Nephron (organoid): ENCODE results near the gene HMG20B.

Experiments
- H3K27ac Mint-ChIP-seq, 3 experiments: 2 replicates each; pipeline ENCODE4 v1.8.0; 2020; ENCODE audit warnings: mixed read lengths in 3 of 3, mild to moderate bottlenecking in 2 of 3, moderate library complexity in 1 of 3
- H3K27me3 Mint-ChIP-seq: 2 replicates; pipeline ENCODE4 v1.8.0; 2021; ENCODE audit warnings: low read depth, mild to moderate bottlenecking, moderate library complexity, mixed read lengths
- H3K36me3 Mint-ChIP-seq: 2 replicates; pipeline ENCODE4 v1.8.0; 2020; ENCODE audit warnings: low read depth, mixed read lengths
- H3K4me1 Mint-ChIP-seq: 2 replicates; pipeline ENCODE4 v1.8.0; 2020; ENCODE audit warnings: mixed read lengths
- H3K4me3 Mint-ChIP-seq, 3 experiments: 2 replicates each; pipeline ENCODE4 v1.8.0; 2020; ENCODE audit warnings: mild to moderate bottlenecking in 3 of 3, mixed read lengths in 3 of 3, moderate library complexity in 2 of 3
- H3K9me3 Mint-ChIP-seq: 2 replicates; pipeline ENCODE4 v1.8.0; 2020; ENCODE audit warnings: mixed read lengths
- CTCF ChIP-seq, 3 experiments: fragments of 200-600 bp; sonication (generic); IDR thresholded peaks; one replicate each; pipeline ENCODE4 v1.5.0; 2021; ENCODE audit warnings: antibody characterized with exemption in 3 of 3; ENCODE audit not compliant: unreplicated experiment in 3 of 3

HMG20B gene

GRCh38 chr19:3604987-3605343 lies 32.2 kb downstream of the HMG20B start:
- TF ChIP-seq CTCF (IDR thresholded peaks at IDR 0.05; ENCODE audit: unreplicated experiment in 3 of 3) = no peak
- Mint-ChIP-seq H3K36me3 (no peaks in the 10 kb centered on the region), H3K27ac (no peak overlapping the region), H3K27me3 (peaks cover 13% of the 10 kb centered on the region), H3K4me1 (peaks cover 8% of the 10 kb centered on the region), H3K4me3 (no peak overlapping the region), H3K9me3 (no peaks in the 10 kb centered on the region)

GRCh38 chr19:3605361-3605760 lies 32.6 kb downstream of the HMG20B start:
- Mint-ChIP-seq H3K36me3 (peaks cover under 1% of the 10 kb centered on the region), H3K27ac (no peak overlapping the region), H3K4me1 (peaks cover 8% of the 10 kb centered on the region), H3K9me3 (no peaks in the 10 kb centered on the region), H3K27me3 (peaks cover 13% of the 10 kb centered on the region), H3K4me3 (no peak overlapping the region)
- no peak for TF ChIP-seq CTCF (IDR thresholded peaks at IDR 0.05; ENCODE audit: unreplicated experiment in 3 of 3)

- Mint-ChIP-seq H3K27ac (no peak overlapping the region), H3K36me3 (peaks cover 5% of the 10 kb centered on the region), H3K4me1 (peaks cover 8% of the 10 kb centered on the region), H3K4me3 (no peak overlapping the region), H3K9me3 (no peaks in the 10 kb centered on the region), H3K27me3 (peaks cover 13% of the 10 kb centered on the region)
- no peak for TF ChIP-seq CTCF (IDR thresholded peaks at IDR 0.05; ENCODE audit: unreplicated experiment in 3 of 3)
Measured at GRCh38 chr19:3605770-3606169, 33.0 kb downstream of the HMG20B start.

GRCh38 chr19:3606174-3606689 lies 33.5 kb downstream of the HMG20B start:
- Mint-ChIP-seq H3K9me3 (no peaks in the 10 kb centered on the region), H3K4me1 (peaks cover 8% of the 10 kb centered on the region), H3K27me3 (peaks cover 13% of the 10 kb centered on the region), H3K36me3 (peaks cover 5% of the 10 kb centered on the region), H3K27ac (no peak overlapping the region), H3K4me3 (no peak overlapping the region)
- no peak for TF ChIP-seq CTCF (IDR thresholded peaks at IDR 0.05; ENCODE audit: unreplicated experiment in 3 of 3)

- Mint-ChIP-seq H3K4me1 (peaks cover 8% of the 10 kb centered on the region), H3K4me3 (peak within 1 kb of the TSS; percentile 53 to 74 (median 64)), H3K9me3 (no peaks in the 10 kb centered on the region), H3K36me3 (peaks cover 6% of the 10 kb centered on the region), H3K27me3 (peaks cover 13% of the 10 kb centered on the region), H3K27ac (peak within 1 kb of the TSS; percentile 22 to 46 (median 28))
- TF ChIP-seq CTCF (IDR thresholded peaks at IDR 0.05; ENCODE audit: unreplicated experiment in 3 of 3) = no peak
Measured at GRCh38 chr19:3606690-3607289, 34.0 kb downstream of the HMG20B start, which contains the start of gene TBXA2R. Gene TBXA2R, minus strand, starts transcription at chr19:3606875. Its CDS starts 6,241 bp downstream, at chr19:3600634.
